Measurements from ENCODE around the gene QRICH1. TPM values are rescaled to one million over a fixed set of nuclear protein-coding genes. Genes with fewer than 3 reads are reported as not detected.

QRICH1 gene
- total RNA-seq, 1 donor from 2014 or later = 147 TPM

DNA sequence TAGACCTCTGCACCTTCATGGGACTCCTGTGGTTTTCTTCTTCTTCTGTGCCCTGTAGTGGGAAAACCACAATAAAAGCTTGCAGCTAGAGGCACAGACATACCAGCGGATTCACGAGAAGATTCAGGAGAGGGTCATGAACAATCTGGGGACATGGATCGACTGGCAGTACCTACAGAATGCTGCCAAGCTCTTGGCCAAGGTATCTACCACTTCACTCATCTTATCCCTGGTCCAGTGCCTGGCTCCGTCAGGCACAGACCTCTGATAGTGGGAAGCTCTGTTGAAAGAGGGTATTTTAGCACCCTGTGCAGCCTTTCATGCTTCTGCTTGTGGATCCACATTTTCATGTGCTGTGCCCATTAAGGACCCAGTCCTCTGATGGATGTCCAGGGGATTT is 113.6 kb downstream of the QRICH1 start:
- no peak for DNase-seq (ENCODE audit: low spot score)
- intact Hi-C loops (cut with micrococcal nuclease) = no loop called here
- H3K4me1 Mint-ChIP-seq (ENCODE audit: low read depth) = peaks cover 11% of the 10 kb centered on the region
- H3K4me3 Mint-ChIP-seq = no peak overlapping the region
- H3K27ac Mint-ChIP-seq = no peak overlapping the region
- no peaks in the 10 kb centered on the region for H3K9me3 Mint-ChIP-seq
- peaks cover 36% of the 10 kb centered on the region for H3K36me3 Mint-ChIP-seq (ENCODE audit: low read depth)
- no peaks in the 10 kb centered on the region for H3K27me3 Mint-ChIP-seq (ENCODE audit: insufficient read depth)

Other genes with a start within 250 kb of the QRICH1 start
- gene PRKAR2A, start 246.2 kb downstream of the QRICH1 start, total RNA-seq = 34.7 and 38.8 TPM in 2 replicates
- 15.9 and 17.4 TPM in 2 replicates for gene SLC25A20, start 195.2 kb downstream of the QRICH1 start, total RNA-seq
- gene ARIH2, start 175.2 kb downstream of the QRICH1 start, total RNA-seq = 179 and 180 TPM in 2 replicates
- 34.5 and 36.8 TPM in 2 replicates for gene P4HTM, start 103.8 kb downstream of the QRICH1 start, total RNA-seq
- gene WDR6, start 86.7 kb downstream of the QRICH1 start, total RNA-seq = 143 and 145 TPM in 2 replicates
- gene DALRD3, start 75.5 kb downstream of the QRICH1 start, total RNA-seq = 35.7 and 37.4 TPM in 2 replicates
- 126 and 129 TPM in 2 replicates for gene NDUFAF3, start 72.0 kb downstream of the QRICH1 start, total RNA-seq
- gene IMPDH2, start 64.7 kb downstream of the QRICH1 start, total RNA-seq = 423 and 434 TPM in 2 replicates
- gene QARS1, start 10.7 kb upstream of the QRICH1 start, total RNA-seq = 185 and 200 TPM in 2 replicates
- 57.7 and 59.7 TPM in 2 replicates for gene USP19, start 26.8 kb upstream of the QRICH1 start, total RNA-seq
- not detected in 2 replicates for gene LAMB2, start 39.0 kb upstream of the QRICH1 start, total RNA-seq
- gene CCDC71, start 72.3 kb upstream of the QRICH1 start, total RNA-seq = 27.6 and 29.1 TPM in 2 replicates
- gene KLHDC8B, start 77.5 kb upstream of the QRICH1 start, total RNA-seq = 2.6 and 2.9 TPM in 2 replicates
- gene C3orf62, start 183.2 kb upstream of the QRICH1 start, total RNA-seq = 9.1 and 10.1 TPM in 2 replicates
- 84.4 and 90.2 TPM in 2 replicates for gene USP4, start 246.0 kb upstream of the QRICH1 start, total RNA-seq

All from activated T-helper 1 cell treated with anti-CD3 and anti-CD28 coated beads, Interleukin-12 subunit alpha, Interleukin-12 subunit beta, Interleukin-2, Interleukin-4 antibody, amounts not matched to agents 30 ng/mL and 10 ng/mL and 1 ng/mL, durations not matched to agents 14 hours and 24 hours and 36 hours (primary cell).